OCI-LY7 (cell line): Measurements from ENCODE around the gene ACBD7. TPM values are rescaled to one million over a fixed set of nuclear protein-coding genes. Genes with fewer than 3 reads are reported as not detected.

Experiments
- BruUV-seq: library from RNA; stranded (reverse); fragments of 400-500 nt; replicated peaks from 2 replicates; lab custom pipeline; 2021; lab: Mats Ljungman, UMichigan
- CTCF ChIA-PET: fragments of 300-600 bp; sonication (Branson Sonifier 250); formaldehyde crosslinking; loops from one replicate; lab custom pipeline; 2022; ENCODE audit warnings: antibody characterized with exemption; ENCODE audit not compliant: unreplicated experiment; lab: Charles Lee
- POLR2A ChIA-PET: fragments of 300-600 bp; sonication (Branson Sonifier 250); formaldehyde crosslinking; loops from one replicate; lab custom pipeline; 2022; ENCODE audit warnings: antibody characterized with exemption; lab: Charles Lee
- DNase-seq: peaks from one replicate; pipeline ENCODE4 v3.0.0-alpha.2; 2015; ENCODE audit warnings: low spot score
- H2AFZ ChIP-seq: fragments of 200-600 bp; sonication (generic), shearing (Covaris generic); 2 replicates; pipeline ENCODE4 v1.6.1; 2014; ENCODE audit warnings: mild to moderate bottlenecking, antibody characterized with exemption, low read length, moderate library complexity
- H3K27ac ChIP-seq: fragments of 200-600 bp; sonication (generic); 2 replicates; pipeline ENCODE4 v1.5.1; 2014; ENCODE audit warnings: mixed run types, low read depth, mild to moderate bottlenecking, moderate library complexity, low read length, inconsistent platforms; ENCODE audit not compliant: poor library complexity, severe bottlenecking
- H3K36me3 ChIP-seq: fragments of 200-600 bp; sonication (generic); 2 replicates; pipeline ENCODE4 v1.6.1; 2014; ENCODE audit warnings: mild to moderate bottlenecking, antibody characterized with exemption, low read length, moderate library complexity, mixed read lengths; ENCODE audit not compliant: insufficient read depth
- H3K4me1 ChIP-seq: fragments of 200-600 bp; sonication (generic); 2 replicates; pipeline ENCODE4 v1.5.1; 2014; ENCODE audit warnings: mild to moderate bottlenecking, low read length; ENCODE audit not compliant: insufficient read depth, poor library complexity, severe bottlenecking
- H3K4me2 ChIP-seq: fragments of 200-600 bp; sonication (generic); 2 replicates; pipeline ENCODE4 v1.6.1; 2014; ENCODE audit warnings: mild to moderate bottlenecking, low read length
- H3K4me3 ChIP-seq: fragments of 200-600 bp; sonication (generic); 2 replicates; pipeline ENCODE4 v1.5.1; 2014; ENCODE audit warnings: mild to moderate bottlenecking, low read depth, low read length; ENCODE audit not compliant: poor library complexity, severe bottlenecking
- H3K79me2 ChIP-seq: fragments of 200-600 bp; sonication (generic); 2 replicates; pipeline ENCODE4 v1.6.1; 2016; ENCODE audit warnings: low read depth, mild to moderate bottlenecking, low read length, moderate library complexity, mixed read lengths; ENCODE audit not compliant: insufficient read depth
- H3K9me2 ChIP-seq: fragments of 200-600 bp; sonication (generic); 2 replicates; pipeline ENCODE4 v1.6.1; 2016; ENCODE audit warnings: mild to moderate bottlenecking, low read length, mixed read lengths; ENCODE audit not compliant: insufficient read depth
- H3K9me3 ChIP-seq: fragments of 200-600 bp; sonication (generic); 2 replicates; pipeline ENCODE4 v1.6.1; 2014; ENCODE audit warnings: mild to moderate bottlenecking, mixed run types, low read length, mixed read lengths
- H4K20me1 ChIP-seq: fragments of 200-600 bp; sonication (generic); 2 replicates; pipeline ENCODE4 v1.6.1; 2014; ENCODE audit warnings: mild to moderate bottlenecking, antibody characterized with exemption, low read length, moderate library complexity, mixed read lengths; ENCODE audit not compliant: insufficient read depth
- EZH2phosphoT487 ChIP-seq: fragments of 200-600 bp; sonication (generic); IDR thresholded peaks from 2 replicates; pipeline ENCODE4 v1.6.1; 2018; ENCODE audit warnings: low read depth, borderline replicate concordance, mild to moderate bottlenecking, mixed run types, antibody characterized with exemption, low read length, moderate library complexity, mixed read lengths
- intact Hi-C: fragments of 100-400 bp; cut with micrococcal nuclease; formaldehyde crosslinking; loops from one replicate; pipeline ENCODE4 v1.10.0; 2022; ENCODE audit not compliant: unreplicated experiment
- total RNA-seq, 2 experiments: library from RNA; depleted of rRNA in 1 of 2; stranded (reverse); fragments of >200 nt in 1 of 2; shearing (Covaris generic) in 1 of 2; gene quantifications; 2 replicates each; pipeline ENCODE4 v1.2.3, GENCODE V29; 2014 to 2022
- TF ChIP-seq, protein P1 (sequence below): fragments of 200-600 bp; sonication (generic); conservative IDR thresholded peaks from 2 replicates; pipeline ENCODE4 v1.5.1; 2014; ENCODE audit warnings: mild to moderate bottlenecking, antibody characterized with exemption, low read length, moderate library complexity, mixed read lengths

Gene ACBD7
- total RNA-seq, 2 experiments from 2014 or later, result 15.0 to 26.9 TPM

DNA sequence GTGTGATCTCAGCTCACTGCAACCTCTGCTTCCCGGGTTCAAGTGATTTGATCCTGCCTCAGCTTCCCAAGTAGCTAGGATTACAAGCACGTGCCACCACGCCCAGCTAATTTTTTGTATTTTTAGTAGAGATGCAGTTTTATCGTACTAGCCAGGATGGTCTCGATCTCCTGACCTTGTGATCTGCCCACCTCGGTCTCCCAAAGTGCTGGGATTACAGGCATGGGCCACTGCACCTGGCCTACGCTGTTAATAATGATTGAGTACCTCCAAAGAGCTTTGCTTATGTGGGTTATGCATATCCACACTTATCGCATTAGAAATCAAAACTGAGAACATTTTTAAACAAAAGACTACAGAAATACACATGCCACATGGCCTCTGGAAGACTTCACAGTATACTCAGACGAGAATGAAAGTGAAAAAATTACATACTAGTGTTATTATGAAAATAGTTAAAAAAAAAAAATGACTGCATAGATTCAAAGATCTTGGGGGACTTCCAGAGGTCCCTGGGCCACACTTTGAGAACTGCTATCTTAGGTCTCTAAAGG is 34.0 kb upstream of the ACBD7 start:
- TF ChIP-seq EZH2phosphoT487, result no peak
- TF ChIP-seq, protein P1, sequence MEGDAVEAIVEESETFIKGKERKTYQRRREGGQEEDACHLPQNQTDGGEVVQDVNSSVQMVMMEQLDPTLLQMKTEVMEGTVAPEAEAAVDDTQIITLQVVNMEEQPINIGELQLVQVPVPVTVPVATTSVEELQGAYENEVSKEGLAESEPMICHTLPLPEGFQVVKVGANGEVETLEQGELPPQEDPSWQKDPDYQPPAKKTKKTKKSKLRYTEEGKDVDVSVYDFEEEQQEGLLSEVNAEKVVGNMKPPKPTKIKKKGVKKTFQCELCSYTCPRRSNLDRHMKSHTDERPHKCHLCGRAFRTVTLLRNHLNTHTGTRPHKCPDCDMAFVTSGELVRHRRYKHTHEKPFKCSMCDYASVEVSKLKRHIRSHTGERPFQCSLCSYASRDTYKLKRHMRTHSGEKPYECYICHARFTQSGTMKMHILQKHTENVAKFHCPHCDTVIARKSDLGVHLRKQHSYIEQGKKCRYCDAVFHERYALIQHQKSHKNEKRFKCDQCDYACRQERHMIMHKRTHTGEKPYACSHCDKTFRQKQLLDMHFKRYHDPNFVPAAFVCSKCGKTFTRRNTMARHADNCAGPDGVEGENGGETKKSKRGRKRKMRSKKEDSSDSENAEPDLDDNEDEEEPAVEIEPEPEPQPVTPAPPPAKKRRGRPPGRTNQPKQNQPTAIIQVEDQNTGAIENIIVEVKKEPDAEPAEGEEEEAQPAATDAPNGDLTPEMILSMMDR, result no peak
- Histone ChIP-seq H3K4me2 (no peak overlapping the region), H3K4me3 (no peak overlapping the region), H3K4me1 (no peaks in the 10 kb centered on the region), H3K27ac (no peak overlapping the region), H3K79me2 (no peaks in the 10 kb centered on the region), H3K36me3 (no peaks in the 10 kb centered on the region), H3K9me3 (no peaks in the 10 kb centered on the region), H2AFZ (no peak overlapping the region), H4K20me1 (no peaks in the 10 kb centered on the region), H3K9me2 (no peaks in the 10 kb centered on the region)
- DNase-seq, result no peak
- intact Hi-C loops, result no loop called here
- CTCF ChIA-PET, result no interaction called here
- POLR2A ChIA-PET, result interaction anchor here (0.6 to 1.6 kb wide), 3 partner anchors 11 to 69 kb away, joined by 3 to 4 read pairs (median 3); no protein-coding TSS in a partner anchor
- no TSS peak for BruUV-seq

DNA sequence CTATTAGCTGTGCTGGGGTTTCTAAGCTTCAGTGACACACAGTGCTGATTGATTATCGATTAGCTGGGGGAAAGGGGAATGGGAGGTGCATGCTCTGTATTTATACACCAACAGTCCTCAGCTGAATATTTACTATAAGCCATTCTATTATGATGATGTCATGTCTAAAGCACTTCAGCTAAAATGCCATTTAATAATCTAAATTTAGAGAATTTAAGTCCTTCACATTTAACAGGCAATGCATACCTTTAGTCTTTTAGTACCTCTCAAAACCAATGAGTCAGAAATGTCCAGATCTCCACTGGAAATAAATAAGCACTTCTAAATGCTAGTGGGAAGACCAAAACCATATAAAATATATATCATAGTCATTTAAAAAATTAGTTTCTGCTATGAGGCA is 33.1 kb upstream of the ACBD7 start:
- Histone ChIP-seq H3K4me1 (no peaks in the 10 kb centered on the region), H3K4me2 (no peak overlapping the region), H3K4me3 (no peak overlapping the region), H3K27ac (no peak overlapping the region), H4K20me1 (no peaks in the 10 kb centered on the region), H3K9me2 (no peaks in the 10 kb centered on the region), H3K79me2 (no peaks in the 10 kb centered on the region), H3K9me3 (no peaks in the 10 kb centered on the region), H3K36me3 (no peaks in the 10 kb centered on the region), H2AFZ (no peak overlapping the region)
- TF ChIP-seq EZH2phosphoT487, result no peak
- TF ChIP-seq, protein P1, result no peak
- BruUV-seq, result no TSS peak
- ChIA-PET CTCF (no interaction called here), POLR2A (interaction anchor here (0.6 to 1.6 kb wide), 3 partner anchors 12 to 70 kb away, joined by 3 to 4 read pairs (median 3); no protein-coding TSS in a partner anchor)
- no peak for DNase-seq
- intact Hi-C loops, result no loop called here

- H3K4me2 ChIP-seq, result no peak overlapping the region
- no TSS peak for BruUV-seq
- H3K27ac ChIP-seq, result no peak overlapping the region
- no peak for TF ChIP-seq EZH2phosphoT487
- TF ChIP-seq, protein P1, result no peak
- intact Hi-C loops, result no loop called here
- ChIA-PET CTCF (no interaction called here), POLR2A (no interaction called here)
- H3K4me3 ChIP-seq, result no peak overlapping the region
- H3K79me2 ChIP-seq, result no peaks in the 10 kb centered on the region
- H3K36me3 ChIP-seq, result no peaks in the 10 kb centered on the region
- H3K4me1 ChIP-seq, result no peaks in the 10 kb centered on the region
- no peaks in the 10 kb centered on the region for H3K9me2 ChIP-seq
- no peaks in the 10 kb centered on the region for H4K20me1 ChIP-seq
- no peak for DNase-seq
- H2AFZ ChIP-seq, result no peak overlapping the region
- H3K9me3 ChIP-seq, result no peaks in the 10 kb centered on the region
These were observed 31.9 kb upstream of the ACBD7 start for GRCh38 chr10:15120523-15120922.
